IMR-90 (cell line): ENCODE measurements around the gene ZFYVE28.

Experiments used
- CEBPB ChIP-seq: IDR thresholded peaks from 2 replicates; pipeline ENCODE4 v1.6.1; 2012; ENCODE audit warnings: low read depth, low read length, improper control_type of control experiment
- CTCF ChIP-seq: conservative IDR thresholded peaks from 2 replicates; pipeline ENCODE4 v1.5.1; 2012; ENCODE audit warnings: mild to moderate bottlenecking, low read depth, low read length, improper control_type of control experiment
- POLR2A ChIP-seq: IDR thresholded peaks from 2 replicates; pipeline ENCODE4 v1.6.1; 2012; ENCODE audit warnings: mild to moderate bottlenecking, low read depth, low read length
- RCOR1 ChIP-seq: IDR thresholded peaks from 2 replicates; pipeline ENCODE4 v1.6.1; 2012; ENCODE audit warnings: mild to moderate bottlenecking, low read length, improper control_type of control experiment; ENCODE audit not compliant: insufficient replicate concordance
- SMC3 ChIP-seq: fragments of 150-350 bp; IDR thresholded peaks from 2 replicates; pipeline ENCODE4 v1.6.1; 2016; ENCODE audit warnings: low read depth, mild to moderate bottlenecking, antibody characterized with exemption, low read length, moderate library complexity

GRCh38 chr4:2415881-2416563 lies 2.4 kb downstream of the ZFYVE28 start:
- TF ChIP-seq CTCF (no peak), SMC3 (no peak), RCOR1 (no peak), POLR2A (no peak), CEBPB (no peak)
